RKO (cell line): Measurements from ENCODE around the gene PCBP4.

Experiments used
- DNase-seq: peaks from one replicate; pipeline ENCODE4 v3.0.0-alpha.2; 2016; ENCODE audit warnings: low spot score

Gene PCBP4

DNA sequence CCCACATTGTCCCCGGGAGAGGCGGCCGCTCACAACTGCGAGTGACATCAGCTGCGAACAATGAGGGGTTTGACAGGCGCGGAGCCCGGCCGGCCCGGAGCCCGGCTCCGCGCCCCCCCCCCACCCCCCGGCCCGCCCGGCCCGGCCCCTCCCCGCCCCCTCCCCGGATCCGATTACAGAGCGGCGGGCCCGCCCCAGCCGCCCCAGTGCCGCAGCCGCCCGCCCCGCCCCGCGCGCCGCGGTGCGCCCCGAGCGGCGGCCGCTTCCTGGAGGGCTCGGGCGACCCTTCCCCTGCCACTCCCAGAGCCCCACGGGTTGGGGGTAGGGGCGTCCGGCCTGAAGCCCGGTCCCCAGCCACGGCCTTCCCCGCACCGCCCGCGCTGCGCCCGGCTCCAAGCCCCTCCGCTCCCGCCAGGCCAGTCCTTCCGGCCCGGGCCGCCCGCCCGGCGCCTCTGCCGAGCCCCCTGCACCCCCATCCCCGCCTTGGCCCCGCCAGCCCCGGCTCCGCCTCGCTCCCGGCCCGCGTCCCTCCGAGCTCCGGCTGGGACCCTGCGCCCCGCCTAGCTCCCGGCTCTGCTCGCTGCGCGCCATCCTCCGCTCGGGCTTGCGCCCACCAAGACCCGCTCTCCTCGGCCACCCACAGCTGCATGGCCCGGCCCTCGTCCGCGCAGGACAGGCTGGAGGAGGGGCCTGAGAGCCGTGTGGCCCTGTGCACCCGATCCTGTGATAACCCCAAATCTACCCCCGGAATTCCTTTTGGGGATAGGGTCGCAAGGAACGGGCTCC lies at the start of gene PCBP4:
Gene PCBP4 (minus strand): TSS at position 71 of the 786 bp plus-strand sequence. CDS start 6,214 bp downstream, outside the sequence.
- peak; percentile 66 for DNase-seq

DNA sequence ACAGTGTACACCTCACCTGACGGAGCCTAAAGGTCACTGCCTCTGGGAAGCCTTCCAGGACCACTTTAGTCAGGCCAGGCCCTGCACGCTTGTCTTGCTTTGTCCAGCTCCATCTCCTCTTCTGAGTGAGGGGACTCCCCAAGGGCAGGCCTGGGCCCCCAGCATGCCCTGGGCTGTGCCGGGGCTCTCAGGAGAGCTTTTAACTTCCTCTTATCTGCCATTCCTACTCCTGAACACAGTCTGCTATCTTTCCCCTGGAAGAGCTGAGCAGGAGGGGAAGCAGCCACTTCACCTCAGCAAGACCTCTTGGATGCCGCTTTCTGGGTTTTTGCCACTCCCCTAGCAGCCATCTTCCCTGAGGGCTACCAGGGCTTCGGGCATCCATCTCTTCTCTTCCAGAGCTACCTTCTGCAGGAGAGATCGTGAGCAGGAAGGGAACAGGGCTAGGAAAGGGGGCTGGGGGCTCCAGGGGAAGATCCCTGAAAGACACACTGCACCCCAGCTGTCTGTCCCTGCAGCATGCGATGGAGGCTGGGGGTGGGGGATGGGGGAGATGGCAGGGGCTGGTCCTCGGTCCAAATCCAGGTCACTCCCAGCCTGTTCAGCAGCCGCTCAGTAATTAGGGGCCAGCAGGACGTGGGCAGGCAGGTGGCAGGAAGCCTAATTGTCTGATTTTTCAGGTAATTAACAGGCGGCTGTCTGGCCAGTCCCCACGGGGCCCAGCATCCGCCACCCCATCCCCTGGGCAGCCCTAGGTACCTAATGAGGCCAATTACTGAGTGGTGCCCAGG lies 48.4 kb upstream of the PCBP4 start:
- no peak for DNase-seq

GRCh38 chr3:52014613-52015012 lies 47.4 kb upstream of the PCBP4 start:
- no peak for DNase-seq

DNA sequence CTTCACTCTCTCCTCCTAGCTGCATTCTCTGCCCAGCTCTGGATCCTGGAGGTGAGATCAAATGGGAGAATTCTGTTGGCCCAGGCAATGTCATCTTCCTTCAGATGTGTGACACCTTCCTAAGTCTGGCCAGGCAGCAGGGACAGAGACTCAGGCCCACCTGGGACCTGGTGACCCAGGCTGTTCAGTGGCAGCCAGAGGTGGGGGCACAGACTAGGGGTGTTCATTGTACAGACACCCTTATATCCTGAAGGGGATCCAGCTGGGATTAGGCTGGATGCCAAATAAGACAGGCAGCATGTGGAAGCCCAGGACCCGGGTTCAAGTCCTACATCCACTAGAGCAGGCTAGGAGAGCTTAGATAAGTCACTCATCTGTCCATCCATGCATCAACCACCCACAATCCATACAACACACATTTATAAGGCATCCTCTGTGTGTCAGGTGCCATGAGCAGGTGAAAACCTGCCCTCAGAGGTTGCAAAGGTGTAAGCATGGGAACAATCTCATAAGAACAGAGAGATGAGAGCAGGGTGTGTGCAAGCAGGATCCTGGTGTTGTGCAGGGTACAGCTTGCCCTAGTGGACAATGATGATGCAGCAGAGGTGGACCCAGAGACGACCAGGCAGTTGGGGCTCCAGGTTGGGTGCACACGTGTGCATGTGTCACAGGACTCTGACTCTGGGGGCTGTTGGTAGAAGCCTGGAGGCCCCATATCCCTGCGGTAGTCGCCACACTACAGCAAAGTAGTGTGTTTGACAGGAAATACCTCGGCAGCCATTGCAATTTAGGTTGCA lies 46.7 kb upstream of the PCBP4 start:
- no peak for DNase-seq

GRCh38 chr3:52012699-52013098 lies 45.4 kb upstream of the PCBP4 start:
- no peak for DNase-seq

- no peak for DNase-seq
These were observed 43.2 kb upstream of the PCBP4 start for GRCh38 chr3:52010431-52010830.

DNA sequence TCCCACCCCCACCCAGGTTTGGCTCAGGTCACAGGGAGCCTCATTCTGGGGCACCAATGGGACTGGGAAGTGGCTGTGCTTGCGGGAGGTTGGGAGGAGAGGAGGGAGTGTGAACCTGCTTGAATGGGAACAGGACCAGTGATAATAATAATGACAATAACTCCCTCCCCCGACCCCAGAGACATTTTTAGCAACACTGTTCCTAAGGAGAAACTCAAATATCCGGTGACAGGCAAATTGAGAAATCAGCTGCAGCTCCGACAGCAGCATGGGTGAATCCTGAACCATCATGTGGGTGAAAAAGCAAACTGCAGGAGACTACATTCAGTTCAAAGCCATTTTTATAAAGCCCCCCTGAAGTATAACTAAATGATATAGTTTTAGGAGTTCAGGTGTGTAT lies 40.0 kb upstream of the PCBP4 start:
- DNase-seq = no peak

DNA sequence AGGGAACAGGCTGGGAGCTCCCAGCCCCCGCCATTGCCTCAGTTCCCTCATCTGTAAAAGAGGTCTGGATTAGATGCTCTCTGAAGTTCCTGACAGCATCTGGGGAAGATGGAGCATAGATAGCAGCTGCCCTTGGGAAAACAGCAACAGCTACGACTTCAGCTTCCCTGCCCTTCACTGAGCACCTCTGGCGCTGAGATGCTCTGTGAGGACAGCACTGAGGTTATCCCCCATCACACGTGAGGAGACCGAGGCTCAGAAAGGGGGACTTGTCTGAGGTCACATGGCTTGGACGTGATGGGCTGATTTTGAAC lies 39.5 kb upstream of the PCBP4 start:
- DNase-seq = no peak

DNA sequence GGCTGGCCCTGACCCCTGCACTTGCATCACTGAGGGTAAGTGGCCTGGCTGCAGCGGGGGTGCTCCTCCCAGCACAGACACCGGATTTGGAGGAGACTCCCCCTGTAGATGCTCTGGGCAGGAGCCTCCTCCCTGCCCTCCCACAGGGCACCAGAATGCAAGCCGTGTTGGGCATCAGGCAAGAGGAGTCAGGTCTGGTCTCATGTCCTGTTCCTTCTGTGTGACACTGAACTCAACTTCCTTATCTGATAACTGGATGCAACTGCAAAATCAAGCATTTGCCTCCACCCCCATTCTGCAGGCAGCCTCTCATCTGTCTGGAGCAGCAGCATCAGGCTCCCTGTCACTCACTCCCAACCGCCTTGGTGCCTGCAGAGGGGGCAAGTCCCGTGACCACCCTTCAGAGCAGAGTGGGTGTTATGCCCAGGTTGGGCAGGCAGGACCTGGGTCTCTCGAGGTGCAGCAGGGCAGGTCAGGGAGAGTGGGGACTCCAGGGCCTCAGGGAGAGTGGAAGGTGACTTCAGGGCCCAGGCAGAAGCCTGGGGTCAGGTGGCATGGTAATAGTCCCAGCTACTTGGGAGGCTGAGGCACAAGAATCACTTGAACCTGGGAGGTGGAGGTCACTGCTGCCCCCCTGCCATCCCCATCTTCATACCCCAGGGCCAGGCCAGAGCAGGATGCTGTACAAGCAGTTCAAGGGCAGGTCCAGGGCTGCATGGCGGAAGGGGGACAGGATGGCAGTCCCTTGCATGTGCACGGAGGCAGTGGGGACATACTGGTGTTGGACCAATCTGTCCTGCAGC lies 39.0 kb upstream of the PCBP4 start:
- DNase-seq = no peak

- no peak for DNase-seq
These were observed 38.3 kb upstream of the PCBP4 start for GRCh38 chr3:52005571-52005986.

DNA sequence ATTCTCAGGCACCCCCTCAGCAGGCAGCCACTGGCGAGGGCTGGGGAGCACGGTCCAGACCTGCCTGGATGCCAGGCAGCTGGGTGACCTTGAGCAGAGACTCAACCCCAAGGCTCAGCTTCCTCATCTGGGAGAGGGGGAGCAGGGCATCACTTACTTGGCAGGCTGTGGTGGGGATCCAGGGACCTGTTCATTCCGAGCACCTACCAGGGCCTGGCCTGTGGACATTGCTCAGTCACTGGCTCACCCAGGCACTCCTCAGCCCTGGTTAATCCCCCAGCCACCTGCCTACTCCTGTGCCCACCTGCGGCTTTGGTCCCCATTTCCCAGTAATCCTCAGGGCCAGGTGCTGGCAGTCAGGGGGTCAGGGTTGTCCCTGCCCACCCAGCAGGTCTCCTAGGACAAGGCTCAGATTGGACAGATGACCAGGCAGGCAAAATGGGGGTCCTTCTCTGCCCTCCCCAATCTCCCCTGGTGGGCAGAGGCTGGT lies 37.7 kb upstream of the PCBP4 start:
- no peak for DNase-seq

DNA sequence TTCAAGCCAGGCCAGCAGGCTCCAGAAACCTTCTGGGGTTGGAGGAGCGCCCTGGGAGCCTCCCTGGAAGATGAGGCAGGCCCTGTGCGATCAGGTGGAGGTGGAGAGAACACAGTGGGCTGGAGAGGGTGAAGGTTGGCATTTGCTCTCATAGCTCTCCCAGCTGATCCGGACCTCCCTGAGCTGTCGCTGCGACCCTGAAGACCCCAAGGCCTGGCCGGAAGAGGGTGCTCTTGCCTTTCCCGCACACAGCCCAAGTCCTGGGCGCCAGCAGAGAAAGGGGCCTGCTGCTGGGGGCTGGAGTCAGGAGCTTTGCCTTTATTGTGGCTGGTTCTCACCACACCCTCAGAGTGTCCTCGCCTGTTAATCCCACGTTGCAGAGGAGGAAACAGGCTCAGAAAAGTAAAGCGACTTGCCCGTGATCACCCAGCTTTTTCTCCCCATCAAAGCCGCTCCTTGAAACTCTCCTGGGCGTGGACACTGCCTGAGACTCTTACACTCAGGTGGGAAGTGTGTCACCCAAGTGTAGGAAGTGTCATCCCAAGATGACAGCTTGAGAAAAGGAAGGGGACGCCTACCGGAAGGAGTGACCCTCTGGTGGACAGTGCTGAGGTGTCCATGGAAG lies 37.0 kb upstream of the PCBP4 start:
- no peak for DNase-seq

DNA sequence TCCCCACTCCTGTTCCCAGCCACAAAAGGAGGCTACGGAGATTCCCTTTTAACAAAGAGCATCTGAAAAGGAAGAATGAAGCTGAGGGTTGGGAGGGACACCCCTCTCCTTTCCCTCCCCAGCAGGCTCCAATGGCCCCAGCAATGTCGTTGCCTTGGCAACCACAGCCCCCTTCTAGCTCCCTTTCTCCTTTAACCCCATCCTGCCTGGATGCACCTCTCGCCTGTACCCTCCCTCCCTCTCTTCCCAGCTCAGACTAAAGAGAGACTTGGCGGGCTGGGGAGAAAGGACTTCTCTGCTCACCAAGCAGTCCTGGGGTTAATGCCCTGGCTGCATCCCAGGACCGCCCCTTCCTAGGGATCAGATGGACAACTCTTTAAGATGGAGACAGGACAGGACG lies 35.5 kb upstream of the PCBP4 start:
- DNase-seq = no peak

DNA sequence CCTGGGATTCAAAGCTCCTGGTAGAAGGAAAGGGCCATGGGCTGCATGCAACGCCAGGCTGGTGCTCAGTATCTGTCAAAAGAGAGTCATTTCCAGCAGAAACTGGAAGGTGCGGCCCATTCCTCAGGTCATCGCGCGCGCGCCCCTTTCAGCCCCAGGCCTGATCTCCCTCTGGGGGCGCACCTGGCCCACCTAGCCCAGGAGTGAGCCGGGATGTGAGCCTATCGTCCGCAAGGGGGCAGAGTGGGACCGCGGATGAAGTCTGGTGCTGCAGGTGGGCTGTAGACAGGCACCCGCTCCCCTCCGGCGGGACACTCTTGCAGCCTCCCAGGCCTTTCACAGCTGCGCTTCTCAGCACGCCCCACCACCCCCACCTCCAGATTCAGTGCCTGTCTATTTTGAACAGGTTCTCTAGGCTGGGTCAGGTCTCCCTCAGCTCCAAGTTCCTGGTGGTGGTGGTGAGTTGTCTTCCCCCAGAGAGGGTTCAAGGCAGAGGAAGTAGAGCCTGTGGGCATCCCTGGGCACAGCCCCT lies 34.3 kb upstream of the PCBP4 start:
- DNase-seq = peak; percentile 64

DNA sequence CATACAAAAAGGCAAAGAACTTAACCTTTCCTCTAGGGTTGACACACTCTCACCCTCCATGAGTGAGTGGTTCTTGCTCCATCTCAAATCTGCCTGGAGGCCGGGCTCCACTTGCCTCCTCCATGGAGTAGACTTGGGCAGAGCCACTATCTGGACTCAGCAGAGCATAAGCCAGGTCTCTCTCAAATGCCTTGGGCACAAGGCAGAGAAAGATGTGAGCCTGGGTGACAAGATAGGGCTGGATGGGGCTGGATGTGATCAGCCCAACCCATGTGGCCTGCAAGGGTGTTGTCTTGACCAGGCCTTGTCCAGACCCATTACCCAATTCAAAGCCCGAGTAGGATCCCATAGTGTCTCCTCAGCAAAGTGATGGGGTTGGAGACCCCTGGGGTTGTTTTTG lies 32.6 kb upstream of the PCBP4 start:
- DNase-seq = no peak

- no peak for DNase-seq
These were observed 31.5 kb upstream of the PCBP4 start for GRCh38 chr3:51998774-51999173.

DNA sequence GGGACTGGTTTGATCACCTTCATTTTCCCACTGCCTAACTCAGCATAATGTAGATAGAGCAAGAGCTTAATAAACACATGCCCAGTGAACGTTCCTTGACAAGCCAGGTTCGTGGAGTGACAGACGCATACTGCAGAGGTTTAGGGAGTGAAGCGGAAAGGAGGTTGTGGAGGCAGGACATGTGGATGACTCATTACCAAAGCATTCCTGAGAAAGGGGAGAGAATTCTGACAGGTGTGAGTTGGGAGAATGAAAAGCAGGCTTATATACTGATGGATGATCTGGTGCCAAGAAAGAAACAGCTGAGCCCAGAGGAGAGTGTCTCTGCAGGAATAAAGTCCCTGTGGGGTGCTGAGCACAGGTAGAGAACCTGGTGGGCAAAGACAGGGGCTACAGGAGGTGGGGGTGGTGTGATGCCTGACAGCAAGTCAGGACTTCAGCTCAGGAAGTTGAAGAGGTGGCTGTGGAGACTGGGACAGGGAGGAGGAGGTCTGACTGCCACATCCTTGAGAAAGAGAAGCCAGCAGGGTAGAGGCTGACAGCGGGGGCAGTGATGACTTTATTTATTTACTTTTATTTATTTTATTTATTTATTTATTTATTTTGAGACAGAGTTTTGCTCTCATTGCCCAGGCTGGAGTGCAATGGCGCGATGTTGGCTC lies 30.8 kb upstream of the PCBP4 start:
- no peak for DNase-seq

- no peak for DNase-seq
These were observed 29.9 kb upstream of the PCBP4 start for GRCh38 chr3:51997172-51997571.

GRCh38 chr3:51995346-51996163 lies 28.3 kb upstream of the PCBP4 start, which contains the start of gene RPL29:
RPL29 (minus strand) TSS chr3:51995895; CDS start chr3:51995461, 434 bp downstream.
- DNase-seq = peak; percentile 96
